ENCODE results near the gene HSD17B14.

DNA sequence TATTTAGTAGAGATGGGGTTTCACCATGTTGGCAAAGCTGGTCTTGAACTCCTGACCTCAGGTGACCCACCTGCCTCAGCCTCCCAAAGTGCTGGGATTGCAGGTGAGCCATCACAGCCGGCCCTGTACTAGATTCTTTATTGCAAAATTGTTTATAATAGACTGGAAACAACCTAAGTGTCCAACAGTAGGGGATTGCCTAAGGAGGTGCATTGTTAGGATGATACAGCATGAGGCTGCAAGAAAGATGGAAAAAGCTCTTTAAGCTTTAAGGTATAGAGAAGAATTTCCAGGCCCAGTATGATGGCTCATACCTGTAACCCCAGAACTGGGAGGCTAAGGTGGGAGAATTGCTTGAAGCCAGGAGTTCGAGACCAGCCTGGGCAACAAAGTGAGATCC lies 33.7 kb downstream of the HSD17B14 start:
- TF ChIP-seq POLR2A (IDR thresholded peaks at IDR 0.05), result no peak
- TF ChIP-seq, protein P1, sequence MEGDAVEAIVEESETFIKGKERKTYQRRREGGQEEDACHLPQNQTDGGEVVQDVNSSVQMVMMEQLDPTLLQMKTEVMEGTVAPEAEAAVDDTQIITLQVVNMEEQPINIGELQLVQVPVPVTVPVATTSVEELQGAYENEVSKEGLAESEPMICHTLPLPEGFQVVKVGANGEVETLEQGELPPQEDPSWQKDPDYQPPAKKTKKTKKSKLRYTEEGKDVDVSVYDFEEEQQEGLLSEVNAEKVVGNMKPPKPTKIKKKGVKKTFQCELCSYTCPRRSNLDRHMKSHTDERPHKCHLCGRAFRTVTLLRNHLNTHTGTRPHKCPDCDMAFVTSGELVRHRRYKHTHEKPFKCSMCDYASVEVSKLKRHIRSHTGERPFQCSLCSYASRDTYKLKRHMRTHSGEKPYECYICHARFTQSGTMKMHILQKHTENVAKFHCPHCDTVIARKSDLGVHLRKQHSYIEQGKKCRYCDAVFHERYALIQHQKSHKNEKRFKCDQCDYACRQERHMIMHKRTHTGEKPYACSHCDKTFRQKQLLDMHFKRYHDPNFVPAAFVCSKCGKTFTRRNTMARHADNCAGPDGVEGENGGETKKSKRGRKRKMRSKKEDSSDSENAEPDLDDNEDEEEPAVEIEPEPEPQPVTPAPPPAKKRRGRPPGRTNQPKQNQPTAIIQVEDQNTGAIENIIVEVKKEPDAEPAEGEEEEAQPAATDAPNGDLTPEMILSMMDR (IDR thresholded peaks at IDR 0.05), result no peak
